Activated gamma-delta T cell treated with Interleukin-2 at 50 U/mL for 16 hours (primary cell): Measurements from ENCODE around the gene CEP170.

Experiments
- DNase-seq: peaks from one replicate; pipeline ENCODE4 v3.0.0-alpha.2; 2020

Gene CEP170

DNA sequence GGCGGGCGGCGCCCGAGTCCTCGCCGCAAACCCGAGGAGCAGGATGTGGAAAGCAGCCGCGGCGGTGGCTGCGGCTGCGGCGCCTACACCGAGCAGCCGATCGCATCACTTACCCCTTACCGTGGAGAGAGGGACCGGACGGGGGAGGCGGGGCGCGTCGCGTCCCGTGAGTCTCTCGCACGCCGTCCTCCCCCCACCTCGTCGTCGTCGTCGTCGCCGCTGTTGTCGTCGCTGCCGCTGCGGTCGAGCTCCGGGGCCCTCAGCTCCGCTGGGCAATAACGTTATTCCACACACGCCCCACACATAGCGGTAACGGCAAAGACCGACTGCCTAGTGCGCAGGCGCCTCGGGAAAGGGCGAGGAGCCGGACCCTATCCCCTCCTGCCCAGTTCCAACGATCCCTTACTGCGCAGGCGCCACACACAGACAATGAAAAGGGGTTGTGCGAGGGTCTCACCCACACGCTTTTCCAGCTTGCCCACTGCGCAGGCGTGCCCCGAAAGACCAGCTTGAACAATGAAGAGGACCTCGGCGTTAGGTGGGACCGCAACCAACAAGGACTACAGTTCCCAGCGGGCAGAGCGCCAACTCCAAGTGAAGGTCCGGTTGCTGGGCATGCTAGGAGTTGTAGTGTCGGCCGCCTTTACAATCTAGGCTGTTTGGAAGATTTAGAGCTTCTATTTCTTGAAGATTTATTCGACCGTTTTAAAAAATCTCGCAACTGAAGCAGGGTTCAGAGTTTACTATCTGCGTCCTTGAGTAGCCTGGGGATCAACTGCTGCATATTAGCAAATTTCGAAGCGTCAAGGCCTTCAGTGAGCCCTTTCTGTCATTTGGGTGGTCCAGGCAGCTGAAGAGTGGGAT, at the start of gene CEP170:
TSS of gene CEP170 (minus strand) at position 355 of the 864 bp plus-strand sequence. CDS start 30,001 bp downstream, outside the sequence.
- DNase-seq, result peak; percentile 83

DNA sequence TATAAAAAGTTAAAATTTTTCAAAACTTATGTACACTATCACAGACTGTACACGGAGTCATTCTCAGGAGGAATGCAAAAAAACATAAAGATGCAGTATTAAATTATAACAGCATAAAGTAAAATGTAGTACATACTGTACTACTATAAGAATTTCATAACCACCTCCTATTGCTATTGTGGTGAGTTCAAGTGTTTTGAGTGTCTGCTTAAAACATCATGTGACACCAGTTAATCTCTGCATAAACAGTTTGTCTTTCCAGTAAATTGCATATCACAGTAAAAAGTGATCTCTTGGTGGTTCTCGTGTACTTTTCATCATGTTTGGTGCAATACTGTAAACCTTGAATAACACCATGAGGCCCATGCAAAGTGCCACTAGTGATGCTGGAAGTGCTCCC, 46.0 kb upstream of the CEP170 start:
- no peak for DNase-seq

DNA sequence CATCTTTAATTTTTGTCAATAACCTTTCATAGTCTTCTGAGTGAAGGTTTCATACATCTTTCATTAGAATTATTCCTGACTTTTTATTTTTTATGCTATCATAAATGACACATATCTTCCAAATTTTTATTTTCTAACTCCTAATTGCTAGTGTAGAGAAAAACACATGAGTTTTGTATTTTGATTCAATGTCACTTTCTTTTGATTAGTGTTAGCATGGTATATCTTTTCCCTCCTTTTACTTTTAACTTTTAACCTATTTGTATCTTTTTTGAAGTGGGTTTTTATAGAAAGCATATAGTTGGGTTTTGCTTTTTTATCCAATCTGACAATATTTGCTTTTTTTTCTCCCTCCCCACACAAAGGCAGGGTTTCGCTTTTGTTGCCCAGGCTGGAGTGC, 44.0 kb upstream of the CEP170 start:
- no peak for DNase-seq

DNA sequence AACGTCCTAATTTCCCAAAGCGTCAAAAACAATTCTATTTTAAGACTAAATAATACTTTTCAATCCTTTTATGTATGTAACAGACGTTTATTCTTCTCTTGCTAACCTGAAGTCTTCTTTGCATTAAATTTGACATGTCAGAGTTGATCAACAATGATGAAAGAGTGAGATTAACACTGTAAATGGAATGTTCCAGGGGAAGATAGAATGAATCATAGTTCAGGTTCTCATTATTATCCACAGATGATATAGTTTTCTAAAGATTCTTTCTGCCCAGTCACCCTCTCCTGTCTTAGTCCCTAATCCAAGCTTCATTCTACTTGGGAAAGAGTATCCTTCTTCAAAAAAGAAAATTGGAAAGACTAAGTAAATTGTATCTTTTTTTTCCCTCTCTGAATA, 39.6 kb upstream of the CEP170 start:
- no peak for DNase-seq

DNA sequence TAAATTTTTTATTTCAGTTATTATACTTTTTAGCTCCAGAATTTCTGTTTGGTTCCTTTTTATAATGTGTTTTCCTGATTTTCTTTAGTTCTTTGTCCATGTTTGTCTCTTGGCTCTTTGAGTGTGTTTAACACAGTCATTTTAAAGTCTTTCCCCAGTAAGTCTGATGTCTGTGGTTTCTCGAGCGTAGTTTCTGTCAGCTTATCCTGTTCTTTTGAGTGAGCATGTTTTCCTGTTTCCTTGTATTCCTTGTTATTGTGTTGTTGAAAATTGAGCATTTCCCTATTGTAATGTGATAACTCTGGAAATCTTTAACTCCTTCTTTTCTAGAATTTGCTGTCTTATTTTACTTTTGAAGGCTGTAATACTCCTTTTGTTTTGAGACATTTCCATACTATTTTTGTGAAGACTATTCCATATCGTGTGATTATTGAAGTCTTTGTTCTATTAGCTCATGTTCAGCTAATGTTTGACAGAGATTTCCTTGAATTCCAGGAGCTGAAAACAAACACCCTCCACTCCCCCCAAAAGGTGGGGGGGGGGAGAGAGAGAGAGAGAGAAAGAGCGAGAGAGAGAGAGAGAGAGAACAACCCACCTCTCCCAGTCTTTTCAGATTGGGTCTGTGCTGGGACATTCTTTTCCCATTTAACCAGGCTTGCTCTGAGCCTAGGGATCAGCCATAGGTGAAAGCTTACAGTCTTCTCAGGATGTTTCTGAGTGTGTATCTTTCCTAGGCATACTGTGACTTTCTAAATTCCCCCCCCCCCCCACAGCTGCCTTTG, 39.1 kb upstream of the CEP170 start:
- no peak for DNase-seq

DNA sequence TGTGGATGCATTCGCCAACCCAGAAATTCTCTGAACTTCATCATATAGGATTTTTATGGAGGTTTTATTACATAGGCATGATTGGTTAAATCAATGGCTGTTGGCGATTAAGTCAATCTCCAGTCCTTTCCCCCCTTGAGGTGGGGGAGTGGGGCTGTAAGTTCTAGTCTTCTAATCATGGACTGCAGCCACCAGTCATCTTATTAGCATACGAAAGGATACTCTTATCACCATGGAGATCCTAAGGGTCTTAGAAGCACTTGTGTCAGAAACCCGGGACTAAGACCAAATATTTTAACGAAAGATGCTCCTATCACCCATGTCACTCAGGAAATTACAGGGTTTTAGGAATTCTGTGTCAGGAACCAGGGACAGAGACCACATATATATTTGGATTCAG, 37.0 kb upstream of the CEP170 start:
- DNase-seq, result no peak

DNA sequence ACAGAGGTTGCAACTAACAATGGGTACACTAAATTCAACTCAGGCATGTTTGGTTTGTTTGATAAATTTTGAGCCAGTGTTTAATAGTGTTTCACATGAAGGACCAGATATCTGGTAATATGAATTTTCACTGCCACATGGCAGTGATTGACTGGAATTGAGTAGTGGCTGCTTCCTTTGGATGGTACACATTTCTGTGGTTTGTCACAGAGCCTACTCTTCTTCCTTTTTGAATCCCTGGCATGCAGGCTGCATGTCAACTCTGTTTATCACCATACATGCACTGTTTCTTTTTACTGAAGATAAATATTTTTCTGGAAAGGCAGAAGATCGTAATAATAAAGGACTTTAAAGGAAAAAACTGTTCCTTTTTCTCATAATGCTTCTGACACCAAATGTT, 36.2 kb upstream of the CEP170 start:
- no peak for DNase-seq

DNA sequence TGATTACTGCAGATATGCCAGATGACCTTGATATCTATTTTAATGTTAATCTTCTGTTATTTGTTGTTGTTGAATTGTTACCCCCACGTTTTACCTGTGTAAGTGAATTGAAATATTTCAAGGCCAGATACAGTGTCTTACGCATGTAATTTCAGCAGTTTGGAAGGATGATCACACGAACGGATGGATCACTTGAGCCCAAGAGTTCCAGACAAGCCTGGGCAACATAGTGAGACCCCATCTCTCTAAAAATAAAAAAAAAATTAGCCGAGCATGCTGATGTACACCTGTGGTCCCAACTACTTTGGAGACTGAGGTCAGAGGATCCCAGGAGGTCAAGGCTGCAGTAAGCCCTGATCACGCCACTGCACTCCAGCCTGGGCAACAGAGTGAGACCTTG, 33.0 kb upstream of the CEP170 start:
- no peak for DNase-seq

DNA sequence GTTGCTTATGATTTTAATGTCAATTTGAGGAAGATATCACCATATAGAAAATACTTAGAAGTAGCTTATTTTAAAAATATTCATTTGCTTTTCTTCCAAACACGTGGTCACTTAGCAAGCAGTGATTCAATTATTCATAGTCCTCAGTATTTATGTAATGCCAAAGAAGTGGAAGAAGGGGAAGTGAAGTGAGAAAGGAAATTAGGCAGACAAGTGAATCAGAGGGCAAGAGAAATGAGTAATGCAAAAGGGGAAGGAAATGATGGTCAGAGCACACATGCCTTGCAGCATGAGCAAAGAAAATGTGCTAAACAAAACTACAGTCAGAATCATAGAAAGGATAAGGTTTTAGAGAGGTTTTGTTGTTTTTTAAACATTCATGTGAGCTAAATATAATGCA, 32.6 kb upstream of the CEP170 start:
- DNase-seq, result no peak

DNA sequence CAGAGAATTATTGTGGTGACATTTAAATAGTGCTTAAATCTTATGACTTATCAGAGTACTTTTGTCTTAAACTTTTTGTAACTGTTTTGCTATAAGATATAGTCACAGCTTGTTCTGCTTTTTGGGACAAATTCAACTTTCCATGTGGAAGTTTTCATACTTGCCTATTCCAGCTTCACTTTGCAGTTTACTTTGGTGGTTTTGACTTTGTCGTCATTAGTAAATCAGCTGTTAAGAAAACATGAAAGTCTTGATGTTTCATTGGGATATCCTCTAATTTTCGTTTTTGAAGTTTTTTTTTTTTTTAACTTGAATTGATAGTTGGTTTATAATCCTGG, 32.0 kb upstream of the CEP170 start:
- DNase-seq, result no peak

DNA sequence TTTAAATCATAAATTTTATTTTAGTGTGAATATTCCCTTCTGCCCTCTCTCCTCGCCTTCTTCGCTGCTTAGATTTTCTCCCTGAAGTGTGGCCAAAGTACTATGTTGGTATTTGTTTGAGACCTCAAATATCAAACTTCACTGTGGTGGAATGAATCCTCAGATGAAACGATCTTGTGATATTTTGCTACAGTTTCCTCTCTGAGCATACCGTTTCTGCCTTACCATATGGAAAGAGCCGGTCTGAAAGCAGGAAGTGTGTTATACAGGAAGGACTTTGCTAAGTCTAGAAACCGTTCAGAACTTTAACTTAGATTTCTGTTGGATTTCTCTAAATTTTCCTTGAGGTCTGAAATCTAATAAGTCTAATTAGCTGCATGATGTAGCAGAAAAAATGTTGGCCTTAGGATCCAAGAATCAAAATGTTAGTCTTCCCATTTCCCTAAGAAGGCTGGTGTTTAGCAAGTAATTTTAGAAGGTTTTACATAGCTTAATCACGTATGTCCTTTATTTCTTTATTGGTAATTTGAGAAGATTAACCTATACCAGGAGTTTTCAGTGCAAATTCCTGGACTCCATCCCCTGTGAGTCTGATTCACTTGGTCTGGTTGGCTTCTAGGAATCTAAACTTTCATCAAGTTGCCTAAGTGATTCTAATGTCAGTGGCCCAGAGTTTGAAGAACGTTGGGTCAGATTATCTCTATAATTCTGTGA, 31.5 kb upstream of the CEP170 start:
- DNase-seq, result no peak

DNA sequence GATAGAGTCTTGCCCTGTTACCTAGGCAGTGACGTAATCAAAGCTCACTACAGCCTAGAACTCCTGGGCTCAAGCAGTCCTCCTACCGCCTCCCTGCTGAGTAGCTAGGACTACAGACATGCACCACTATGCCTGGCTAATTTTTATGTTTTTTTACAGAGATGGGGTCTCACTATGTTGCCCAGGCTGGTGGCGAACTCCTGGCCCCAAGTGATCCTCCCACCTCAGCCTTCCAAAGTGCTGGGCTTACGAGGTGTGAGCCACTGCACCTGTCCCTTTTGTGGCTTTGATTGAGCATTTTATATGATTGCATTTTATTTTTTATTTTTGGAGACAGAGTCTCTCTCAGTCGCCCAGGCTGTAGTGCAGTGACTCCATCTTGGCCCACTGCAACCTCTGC, 26.6 kb upstream of the CEP170 start:
- DNase-seq, result no peak

DNA sequence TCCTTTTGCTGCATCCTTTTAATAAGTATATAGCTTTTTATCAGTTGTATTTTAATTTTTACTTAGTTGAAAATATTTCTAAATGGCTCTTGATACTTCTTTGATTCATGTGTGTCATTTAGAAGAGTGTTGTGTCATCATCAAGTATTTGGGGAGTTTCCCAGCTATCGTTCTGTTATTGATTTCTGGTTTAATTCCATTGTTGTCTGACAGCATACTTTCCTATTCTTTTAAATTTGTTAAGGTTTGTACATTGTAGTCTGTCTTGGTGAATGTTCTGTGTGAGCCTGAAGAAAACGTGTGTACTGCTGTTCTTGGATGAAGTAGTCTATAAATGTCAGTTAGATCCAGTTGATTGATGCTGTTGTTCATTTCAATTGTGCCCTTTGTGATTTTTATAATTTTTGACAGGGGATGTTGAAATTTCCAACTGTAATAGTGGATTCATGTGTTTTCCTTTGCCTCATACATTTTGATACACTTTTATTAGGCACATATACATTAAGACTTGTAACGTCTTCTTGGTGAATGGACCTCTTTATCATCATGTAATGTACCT, 25.6 kb upstream of the CEP170 start:
- no peak for DNase-seq

DNA sequence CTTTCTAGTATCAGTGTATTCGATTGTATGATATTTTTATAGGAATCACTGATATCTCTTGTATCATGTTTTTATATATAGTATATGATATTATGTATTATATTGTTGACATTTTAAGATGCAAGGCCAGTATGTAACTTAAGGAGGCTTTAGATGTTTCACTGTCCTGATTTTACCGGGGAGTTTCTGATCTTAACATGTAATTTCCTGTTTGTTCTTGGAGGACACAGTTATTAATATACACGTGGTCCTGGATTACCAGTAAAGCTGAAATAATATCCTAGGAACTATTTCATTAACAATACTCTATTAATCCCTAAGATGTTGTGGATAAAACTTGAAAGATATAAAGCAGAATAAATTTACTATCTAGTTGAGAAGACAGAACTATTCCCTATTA, 20.2 kb upstream of the CEP170 start:
- DNase-seq, result no peak

DNA sequence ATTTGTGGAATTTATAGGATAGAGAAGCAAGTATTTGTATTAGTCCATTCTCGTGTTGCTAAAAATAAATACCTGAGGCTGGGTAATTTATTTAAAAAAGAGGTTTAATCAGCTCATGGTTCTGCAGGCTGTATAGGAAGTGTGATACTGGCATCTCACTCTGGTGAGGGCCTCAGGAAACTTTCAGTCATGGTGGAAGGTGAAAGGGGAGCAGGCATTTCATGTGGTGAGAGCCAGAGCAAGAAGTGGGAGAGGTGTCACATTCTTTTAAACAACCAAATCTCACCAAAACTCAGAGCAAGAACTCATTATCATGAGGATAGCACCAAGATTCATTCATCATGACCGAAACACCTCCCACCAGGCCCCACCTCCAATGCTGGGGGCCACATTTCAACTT, 18.9 kb upstream of the CEP170 start:
- no peak for DNase-seq

DNA sequence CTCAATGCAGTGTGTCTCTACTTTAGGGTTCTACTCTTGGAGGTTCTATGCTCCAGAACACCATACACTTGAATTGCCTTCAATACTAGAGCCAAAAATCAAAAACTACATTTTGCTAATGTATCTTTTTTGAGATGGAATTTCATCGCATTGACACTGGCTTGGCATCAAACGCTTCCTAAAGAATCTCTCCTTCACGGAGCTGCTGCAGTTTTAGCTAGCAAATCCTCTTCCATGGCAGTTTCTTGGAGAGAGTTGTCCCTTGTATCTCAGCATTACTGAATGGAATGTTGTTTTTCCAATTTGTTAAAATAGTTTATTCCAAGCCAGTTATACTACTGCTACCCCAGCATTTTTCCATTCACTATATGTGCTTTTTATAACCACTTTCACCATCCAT, 18.4 kb upstream of the CEP170 start:
- no peak for DNase-seq

DNA sequence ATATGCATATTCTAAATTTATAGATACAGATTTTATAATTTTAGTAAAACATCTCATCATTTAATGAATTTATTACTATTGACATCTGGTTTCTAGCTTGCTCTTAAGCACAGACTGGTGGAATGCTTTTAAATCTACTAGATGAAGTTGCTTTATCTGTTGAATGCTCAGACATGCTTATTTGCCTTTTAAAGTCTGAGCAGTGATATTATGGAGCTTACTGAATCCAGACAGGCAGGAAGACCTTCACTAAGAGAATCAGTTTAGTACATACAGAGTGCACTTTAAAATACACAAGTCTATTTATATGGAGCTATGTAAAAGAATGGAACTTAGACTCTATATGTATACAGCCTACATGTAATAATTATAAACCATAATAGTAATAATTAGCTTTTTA, 17.3 kb upstream of the CEP170 start:
- no peak for DNase-seq

DNA sequence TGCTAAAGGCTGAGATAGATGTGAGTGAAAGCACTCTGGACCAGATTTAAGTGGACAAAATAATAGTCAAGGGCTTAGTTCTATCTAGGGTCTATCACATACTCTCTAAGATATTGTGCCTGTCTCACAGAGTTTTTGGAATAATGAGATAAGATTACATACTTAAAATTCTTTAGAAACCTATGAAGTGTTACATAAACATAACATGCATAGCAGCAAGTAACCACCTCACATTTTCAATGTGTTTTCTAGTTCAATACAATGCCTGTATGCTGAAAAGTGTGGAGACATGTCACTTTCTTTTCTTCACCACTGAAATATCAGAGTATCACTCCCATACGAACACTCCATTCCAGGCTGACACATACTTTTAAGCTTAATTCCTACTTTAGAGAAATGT, 16.9 kb upstream of the CEP170 start:
- no peak for DNase-seq

DNA sequence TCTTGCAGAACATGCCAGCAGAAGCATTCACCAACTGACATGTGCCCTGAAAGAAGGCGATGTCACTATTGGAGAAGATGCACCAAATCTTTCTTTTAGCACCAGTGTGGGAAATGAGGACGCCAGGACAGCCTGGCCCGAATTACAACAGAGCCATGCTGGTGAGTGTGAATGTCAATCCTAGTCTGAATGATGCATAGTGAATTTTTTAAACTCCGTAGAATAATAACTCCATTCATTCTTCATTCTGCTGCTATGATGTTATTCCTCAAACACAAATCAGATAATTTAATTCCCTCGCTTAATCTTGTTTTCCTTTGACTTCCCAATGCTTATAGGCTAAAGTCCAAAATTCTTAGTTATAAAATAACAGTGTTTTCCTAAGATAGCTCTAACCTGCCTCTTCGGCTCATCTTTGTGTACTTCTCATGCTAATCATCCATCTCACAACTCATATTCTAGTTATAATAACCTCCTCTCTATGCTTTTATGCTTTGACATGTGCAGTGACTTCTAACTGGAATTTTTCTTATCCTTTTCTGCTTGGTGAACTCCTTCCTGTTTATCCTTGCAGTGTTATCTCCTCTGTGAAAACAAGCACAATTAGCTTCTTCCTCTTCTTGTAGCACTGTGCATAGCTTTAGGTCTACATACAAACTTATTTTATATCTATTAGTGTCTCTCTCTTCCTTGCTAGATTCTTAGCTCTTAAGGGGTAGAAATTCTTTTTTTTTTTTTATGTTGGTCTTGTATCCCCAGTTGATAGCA, 15.2 kb upstream of the CEP170 start:
- DNase-seq, result no peak

DNA sequence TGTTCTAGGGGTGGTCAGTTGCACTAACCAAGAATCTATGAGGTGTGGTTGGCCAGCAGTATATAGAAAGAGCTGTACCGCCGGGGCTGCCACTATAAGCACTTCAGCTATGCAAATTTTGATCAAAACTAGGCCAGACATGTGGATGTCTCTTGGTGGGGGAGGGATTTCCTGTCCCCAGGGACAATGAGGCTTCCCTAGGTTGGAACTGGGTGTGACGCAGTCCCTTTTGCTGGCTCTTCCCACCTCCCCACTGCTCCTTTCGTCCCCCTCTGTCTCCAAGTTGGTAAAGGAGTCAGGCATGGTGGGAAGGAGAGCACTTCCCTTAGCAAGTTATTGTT, 14.3 kb upstream of the CEP170 start:
- DNase-seq, result no peak

DNA sequence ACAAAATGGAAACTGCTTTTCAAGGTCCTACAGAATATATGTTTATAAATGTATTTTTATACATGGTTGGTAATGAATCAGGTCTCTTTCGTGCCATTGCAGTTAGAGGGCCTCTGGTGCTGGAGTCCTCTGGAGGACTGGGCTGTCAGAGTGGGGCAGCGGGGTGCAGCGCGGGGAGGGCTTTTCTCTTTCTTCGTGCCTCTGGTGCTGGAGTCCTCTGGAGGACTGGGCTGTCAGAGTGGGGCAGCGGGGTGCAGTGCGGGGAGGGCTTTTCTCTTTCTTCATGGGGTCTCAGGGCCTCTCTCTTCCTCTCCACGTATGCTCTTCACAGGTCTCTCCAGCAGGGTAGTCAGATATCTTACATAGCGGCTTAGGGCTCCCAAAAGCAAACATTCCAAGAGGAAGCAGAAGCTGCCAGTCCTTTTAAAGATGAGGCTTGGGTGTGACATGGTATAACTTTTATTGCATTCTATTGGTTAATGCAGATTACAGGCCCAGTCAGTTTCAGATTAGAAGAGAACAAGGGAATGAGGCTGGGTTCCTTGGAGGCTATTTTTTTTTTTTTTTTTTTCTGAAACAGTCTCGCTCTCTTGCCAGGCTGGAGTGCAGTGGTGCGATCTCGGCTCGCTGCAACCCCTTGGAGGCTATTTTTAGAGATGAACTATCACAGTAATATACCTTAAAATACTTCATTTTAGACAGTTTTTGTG, 13.8 kb upstream of the CEP170 start:
- no peak for DNase-seq
